GM15510 (cell line): Measurements from ENCODE around the gene DUSP5.
A peak's percentile ranks its signal among the peaks of the same experiment; 100 is the strongest.

Experiments
- POLR2A ChIP-seq: IDR thresholded peaks from 3 replicates; pipeline ENCODE4 v1.6.1; 2011; ENCODE audit warnings: borderline replicate concordance; ENCODE audit not compliant: insufficient read length; ENCODE audit errors: extremely low read depth

Gene DUSP5, protein sequence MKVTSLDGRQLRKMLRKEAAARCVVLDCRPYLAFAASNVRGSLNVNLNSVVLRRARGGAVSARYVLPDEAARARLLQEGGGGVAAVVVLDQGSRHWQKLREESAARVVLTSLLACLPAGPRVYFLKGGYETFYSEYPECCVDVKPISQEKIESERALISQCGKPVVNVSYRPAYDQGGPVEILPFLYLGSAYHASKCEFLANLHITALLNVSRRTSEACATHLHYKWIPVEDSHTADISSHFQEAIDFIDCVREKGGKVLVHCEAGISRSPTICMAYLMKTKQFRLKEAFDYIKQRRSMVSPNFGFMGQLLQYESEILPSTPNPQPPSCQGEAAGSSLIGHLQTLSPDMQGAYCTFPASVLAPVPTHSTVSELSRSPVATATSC

DNA sequence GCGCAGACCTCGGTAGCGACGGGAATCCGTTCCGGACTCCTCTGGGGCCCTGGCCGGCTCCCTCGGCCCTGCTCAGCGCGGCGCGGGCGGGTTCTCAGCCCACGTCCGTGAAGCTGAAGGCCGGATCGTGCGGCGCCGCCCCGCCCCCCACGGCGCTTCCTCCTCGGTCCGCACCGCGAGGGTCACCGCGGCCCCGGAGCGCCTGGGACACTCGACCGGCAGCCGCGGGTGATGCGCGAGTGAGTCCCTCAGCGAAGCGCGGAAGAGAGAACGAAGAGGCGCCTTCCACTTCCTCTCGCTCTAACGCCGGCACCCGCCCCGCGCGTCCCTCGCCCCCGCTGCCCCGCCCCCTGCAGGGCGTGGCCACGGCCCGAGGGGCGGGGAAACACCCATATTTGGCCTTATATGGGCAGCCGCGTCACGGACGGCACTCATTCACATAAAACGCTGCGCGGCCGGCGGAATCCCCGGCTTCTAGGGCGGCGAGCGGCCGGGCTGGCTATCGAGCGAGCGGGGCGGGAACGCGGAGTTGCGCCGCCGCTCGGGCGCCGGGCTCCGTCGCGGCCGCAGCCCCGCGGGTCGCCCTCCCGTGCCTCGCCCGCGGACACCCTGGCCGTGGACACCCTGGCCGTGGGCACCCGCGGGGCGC, at the start of gene DUSP5:
DUSP5 (plus strand) TSS at position 470 of the 649 bp plus-strand sequence. CDS start 215 bp downstream, outside the sequence.
- peak; percentile 96 for TF ChIP-seq POLR2A

DNA sequence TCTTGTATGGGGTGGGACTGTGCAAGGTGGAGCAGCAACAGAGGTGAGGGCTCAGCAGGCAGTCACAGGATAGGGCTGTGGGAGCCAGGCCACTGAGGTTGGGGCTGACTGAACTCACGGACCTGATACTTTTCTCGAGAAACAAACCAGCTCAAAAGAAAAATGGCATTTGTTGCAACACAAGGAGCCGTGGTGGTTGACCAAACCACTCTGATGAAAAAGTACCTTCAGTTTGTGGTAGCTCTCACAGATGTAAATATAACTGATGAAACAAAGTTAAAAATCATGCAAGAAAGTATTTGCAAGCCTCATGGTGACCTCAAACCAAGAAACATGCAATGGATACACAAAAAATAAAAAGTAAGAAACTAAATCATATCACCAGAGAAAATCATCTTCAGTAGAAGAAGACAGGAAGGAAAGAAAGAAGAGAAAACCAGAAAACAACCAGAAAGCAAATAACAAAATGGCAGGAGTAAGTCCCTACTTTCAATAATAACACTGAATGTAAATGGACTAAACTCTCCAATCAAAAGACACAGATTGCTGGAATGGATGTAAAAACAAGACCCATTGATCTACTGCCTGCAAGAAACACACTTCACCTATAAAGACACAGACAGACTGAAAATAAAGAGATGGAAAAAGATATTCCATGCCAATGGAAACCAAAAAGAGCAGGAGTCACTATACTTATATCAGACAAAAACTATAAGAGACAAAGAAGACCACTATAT, 48.9 kb upstream of the DUSP5 start:
- TF ChIP-seq POLR2A = no peak

GRCh38 chr10:110455446-110455845, 42.3 kb upstream of the DUSP5 start:
- no peak for TF ChIP-seq POLR2A

DNA sequence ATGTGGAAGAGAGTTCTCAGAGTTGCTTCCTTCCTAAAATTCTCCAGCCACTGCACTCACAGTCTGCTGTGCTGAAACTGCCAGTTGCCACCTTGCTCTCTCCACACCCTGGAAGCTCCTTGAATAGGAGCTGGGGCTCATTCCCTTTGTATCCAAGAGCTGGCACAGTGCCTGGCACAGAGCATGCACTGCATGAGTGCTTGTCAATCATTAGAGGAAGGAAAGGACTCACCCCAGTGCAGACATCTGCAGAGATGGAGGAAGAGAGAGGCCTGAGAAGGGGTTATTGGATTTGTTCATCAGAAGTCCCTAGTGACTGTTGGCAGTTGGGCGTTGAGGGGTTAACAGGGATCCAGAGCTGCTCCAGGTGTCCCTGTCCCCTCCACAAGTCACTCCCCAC, 41.7 kb upstream of the DUSP5 start:
- TF ChIP-seq POLR2A = no peak

DNA sequence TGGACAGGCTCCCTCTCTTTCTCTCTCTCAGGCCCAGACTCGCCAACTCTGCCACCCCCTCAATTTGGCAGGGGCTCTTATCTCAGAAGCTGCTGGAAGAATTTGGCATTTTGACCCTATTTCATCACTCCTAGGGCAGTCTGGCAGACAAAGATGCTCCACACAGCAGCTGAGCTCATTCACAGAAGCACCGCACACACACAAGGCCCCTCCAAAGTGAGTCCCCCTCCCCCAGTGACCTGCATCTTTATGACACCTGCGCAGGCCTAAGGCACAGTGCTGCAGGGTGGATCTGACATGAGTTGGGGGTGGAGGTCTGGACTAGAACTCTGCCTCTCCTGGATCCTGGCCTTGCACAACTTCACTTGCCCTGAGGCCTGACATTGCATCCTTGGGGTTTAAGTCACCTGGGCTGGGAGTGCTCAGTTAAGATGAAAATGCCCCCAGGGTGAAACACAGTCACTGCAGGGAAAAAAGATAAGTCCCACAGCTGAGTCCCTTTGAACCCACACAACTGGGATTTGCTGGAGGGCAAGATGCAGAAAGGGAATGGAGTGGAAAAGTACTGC, 41.1 kb upstream of the DUSP5 start:
- no peak for TF ChIP-seq POLR2A

GRCh38 chr10:110457851-110458250, 39.9 kb upstream of the DUSP5 start:
- TF ChIP-seq POLR2A = no peak

DNA sequence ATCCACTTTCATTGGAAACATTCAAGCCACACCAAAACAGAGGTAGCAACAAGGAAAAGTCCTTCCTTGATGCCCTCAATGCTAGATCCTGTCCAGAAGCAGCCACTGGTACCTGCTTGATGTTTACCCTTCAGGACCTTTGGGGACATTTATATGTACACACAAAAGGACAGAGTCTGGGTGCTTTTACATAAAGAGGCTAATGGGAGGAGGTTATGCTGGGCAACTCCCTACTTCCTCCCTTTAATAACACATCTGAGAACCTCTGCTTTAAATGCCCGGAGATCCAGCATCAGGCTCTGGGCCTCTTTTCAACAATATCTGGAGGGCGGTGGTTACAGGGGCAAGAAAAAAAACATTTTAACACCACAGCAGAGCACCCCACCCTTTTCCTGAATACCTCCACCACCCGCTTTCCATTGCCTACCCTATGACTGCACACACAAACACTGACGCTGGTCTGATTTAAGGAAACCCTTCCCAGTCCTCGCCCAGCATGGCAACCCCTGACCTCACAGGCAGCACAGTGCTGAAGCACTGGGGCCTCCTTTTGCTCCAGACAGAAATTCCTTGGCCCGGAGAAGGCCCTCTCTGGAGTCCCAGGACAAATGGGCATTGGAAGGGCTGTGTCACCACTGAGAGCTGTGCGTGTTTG, 39.3 kb upstream of the DUSP5 start:
- no peak for TF ChIP-seq POLR2A

DNA sequence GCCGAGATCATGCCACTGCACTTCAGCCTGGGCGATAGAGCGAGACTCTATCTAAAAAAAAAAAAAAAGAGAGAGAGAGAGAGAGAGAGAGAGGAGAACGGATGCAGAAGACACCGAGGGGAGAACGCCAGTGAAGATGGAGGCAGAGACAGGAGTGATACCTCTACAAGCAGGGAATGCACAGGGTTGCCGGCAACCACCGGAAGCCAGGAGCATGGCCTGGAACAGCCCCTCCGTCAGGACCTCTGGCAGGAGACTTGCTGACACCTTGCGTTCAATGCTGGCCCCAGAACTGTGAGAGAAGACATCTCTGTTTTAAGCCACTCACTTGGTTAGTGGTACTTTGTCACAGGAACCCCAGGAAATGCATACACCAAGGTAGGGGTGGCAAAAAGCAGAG, 38.1 kb upstream of the DUSP5 start:
- no peak for TF ChIP-seq POLR2A

GRCh38 chr10:110460111-110460809, 37.4 kb upstream of the DUSP5 start:
- TF ChIP-seq POLR2A = no peak

DNA sequence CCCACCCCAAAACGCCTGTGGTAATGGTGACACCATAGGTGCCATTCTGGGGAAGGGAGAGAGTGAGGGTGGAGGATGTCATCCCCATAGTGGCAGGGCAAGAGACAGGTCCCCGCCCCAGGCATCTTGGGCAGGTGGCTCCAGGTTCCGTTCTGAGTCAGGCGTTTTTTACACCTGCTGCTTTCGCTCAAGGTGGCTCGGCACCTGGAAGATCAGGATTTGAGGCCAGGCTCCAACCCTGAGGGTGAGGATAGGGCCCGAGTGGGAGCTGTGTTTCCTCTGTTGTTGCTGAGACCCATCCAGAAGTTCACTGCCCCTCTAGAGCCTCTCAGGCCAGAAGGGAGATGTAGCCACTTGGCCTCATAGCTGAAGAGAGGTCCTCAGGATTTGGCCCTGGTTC, 36.6 kb upstream of the DUSP5 start:
- TF ChIP-seq POLR2A = no peak

DNA sequence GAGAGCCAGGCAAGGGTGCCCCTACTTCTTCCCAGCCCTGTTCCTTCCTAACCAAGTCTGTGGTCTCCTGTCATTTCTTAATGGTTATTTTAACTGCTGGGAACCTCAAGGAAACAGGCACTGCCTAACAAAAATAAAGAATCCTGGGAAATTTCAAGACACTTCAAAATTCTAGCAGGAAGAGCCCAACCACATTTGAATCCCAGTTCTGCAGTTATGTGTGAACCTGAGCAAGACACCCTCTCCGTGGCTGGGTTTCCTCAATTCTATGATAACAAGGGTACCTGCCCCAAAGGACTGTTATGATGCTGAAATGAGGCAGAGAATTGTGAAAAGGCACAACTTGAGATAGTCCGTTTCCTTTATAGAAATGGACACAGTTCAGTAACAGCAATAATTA, 36.2 kb upstream of the DUSP5 start:
- TF ChIP-seq POLR2A = no peak

DNA sequence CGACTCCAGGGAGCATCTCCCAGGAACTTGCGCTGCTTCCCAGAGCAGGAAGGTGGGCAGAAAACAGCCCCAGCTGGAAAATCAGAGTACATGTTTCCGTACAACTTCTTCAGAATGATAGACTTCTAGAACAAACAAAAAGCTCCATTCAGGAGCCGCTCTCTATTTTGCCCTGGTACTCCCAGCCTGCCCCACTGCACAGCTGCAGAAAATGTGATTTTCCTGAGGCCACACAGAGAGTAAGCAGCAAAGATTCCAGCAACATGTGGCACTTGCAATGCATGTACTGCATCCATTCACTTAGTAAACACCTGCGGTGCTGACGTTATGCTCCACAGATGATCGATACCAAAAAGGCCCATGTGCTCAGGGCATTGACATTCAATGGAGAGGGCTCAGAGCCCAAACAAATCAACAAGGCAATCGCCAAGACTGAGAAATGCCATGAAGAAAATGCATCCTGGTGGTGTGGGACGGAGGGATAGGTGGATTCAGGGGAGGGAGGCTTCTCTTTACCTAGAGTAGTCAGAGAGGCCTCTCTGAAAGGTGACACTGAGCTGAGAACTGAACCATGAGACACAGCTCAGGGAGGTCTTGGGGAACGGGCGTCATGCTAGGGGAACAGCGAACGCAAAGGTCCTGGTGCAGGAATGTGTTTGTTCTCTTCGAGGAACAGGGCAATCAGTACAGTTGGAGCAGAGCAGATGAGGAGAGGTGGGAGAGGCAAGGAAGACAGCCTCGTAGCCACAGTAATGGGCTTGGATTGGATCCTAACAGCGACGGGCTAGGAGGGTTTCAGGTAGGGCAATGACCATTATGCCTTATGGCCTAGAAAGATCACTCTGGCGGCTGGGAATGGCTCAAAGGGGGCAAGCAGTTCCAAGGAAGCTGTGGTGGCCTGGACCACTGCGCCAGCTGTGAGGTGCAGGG, 35.3 kb upstream of the DUSP5 start:
- no peak for TF ChIP-seq POLR2A

DNA sequence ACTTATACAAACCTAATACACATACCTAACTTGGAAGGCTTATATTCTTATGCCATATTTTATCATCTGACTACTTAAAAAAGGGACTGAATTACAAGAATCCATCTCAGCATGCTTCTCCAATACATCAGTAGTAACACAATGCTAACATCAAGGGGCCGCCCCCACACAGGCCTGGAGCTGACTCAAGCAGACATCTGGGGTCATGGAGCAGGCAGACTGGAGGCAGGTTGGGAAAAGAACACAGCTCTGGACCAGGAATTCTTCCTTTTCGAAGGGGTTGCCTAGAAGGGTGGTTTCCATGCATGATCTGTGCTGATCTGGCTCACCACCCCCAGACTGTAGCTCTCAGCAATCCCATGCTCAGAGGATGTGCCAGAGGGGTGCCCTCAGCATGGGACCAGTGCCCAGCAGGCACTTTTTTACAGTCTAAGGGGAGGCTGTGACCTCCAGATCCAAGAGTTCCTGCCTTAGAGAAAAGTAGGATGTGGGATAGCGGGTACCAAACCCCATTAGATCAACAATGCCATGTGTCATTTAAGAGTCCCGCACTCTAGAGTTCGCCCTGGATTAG, 26.1 kb upstream of the DUSP5 start:
- TF ChIP-seq POLR2A = no peak
